ENCODE data around the gene DPP7. TPM values are rescaled to one million over a fixed set of nuclear protein-coding genes. Genes with fewer than 3 reads are reported as not detected.

DPP7 gene
- total and polyA plus RNA-seq, 2 of the 8 experiments (the other 6 are each of a cell fraction or from before 2014, with no cell fraction given): 21.2 to 26.8 TPM

GRCh38 chr9:137105814-137106661 is 8.5 kb downstream of the DPP7 start:
- Histone ChIP-seq H3K36me3 (ENCODE audit: control insufficient read depth in 2 of 4, insufficient read depth in 4 of 4, low read length in 3 of 4) (peaks cover 19 to 34% (median 31%) of the 10 kb centered on the region in 4 experiments; a peak in 7 of 8 replicates), H2AK5ac (ENCODE audit: low read depth, low read length) (no peak overlapping the region), H2BK15ac (ENCODE audit: low read length) (no peak overlapping the region), H2BK5ac (ENCODE audit: low read depth, low read length) (no peak overlapping the region; the same call in 1 of the 2 replicates), H3K4ac (replicated peaks; ENCODE audit: insufficient read length, low read depth, low read length) (no peak overlapping the region), H2BK12ac (ENCODE audit: low read depth, low read length) (no peak overlapping the region), H4K5ac (ENCODE audit: insufficient read length, low read depth, low read length) (no peak overlapping the region), H3K4me1 (replicated peaks in 1 of 4; ENCODE audit: control insufficient read depth in 3 of 4, insufficient read depth in 4 of 4, low read length in 3 of 4) (no peaks in the 10 kb centered on the region), H3K14ac (ENCODE audit: insufficient read length) (no peak overlapping the region), H3K23ac (ENCODE audit: insufficient read length) (no peak overlapping the region), H3K79me2 (ENCODE audit: control insufficient read depth in 1 of 2, insufficient read depth in 2 of 2, low read length in 2 of 2) (no peaks in the 10 kb centered on the region), H3K27me3 (replicated peaks in 1 of 4; ENCODE audit: control insufficient read depth in 3 of 4, extremely low read depth in 1 of 4, insufficient read depth in 3 of 4, low read length in 3 of 4) (no peaks in the 10 kb centered on the region), H3K18ac (ENCODE audit: extremely low read depth, low read length) (no peak overlapping the region), H3K4me2 (ENCODE audit: insufficient read depth in 1 of 2, low read depth in 2 of 2, low read length in 2 of 2) (no peak overlapping the region), H2BK120ac (replicated peaks; ENCODE audit: low read depth, low read length) (no peak overlapping the region), H2AFZ (ENCODE audit: low read length) (no peak overlapping the region), H3K79me1 (ENCODE audit: low read depth, low read length) (peaks cover 2% of the 10 kb centered on the region), H3K27ac (ENCODE audit: low read depth, low read length) (no peak overlapping the region), H3K4me3 (ENCODE audit: extremely low read depth in 1 of 4, insufficient read depth in 2 of 4, low read depth in 3 of 4, low read length in 4 of 4) (no peak overlapping the region), H2BK20ac (ENCODE audit: low read length) (no peak overlapping the region), H4K8ac (ENCODE audit: extremely low read depth, insufficient read depth, low read length) (no peak overlapping the region), H3K9me3 (ENCODE audit: insufficient read depth in 2 of 2, low read depth in 1 of 2, low read length in 1 of 2) (peaks cover 20 to 24% of the 10 kb centered on the region in 2 experiments), H4K20me1 (replicated peaks in 1 of 2; ENCODE audit: control insufficient read depth in 1 of 2, insufficient read depth in 2 of 2, low read length in 2 of 2) (peaks cover 0 to 2% of the 10 kb centered on the region in 2 experiments), H3K56ac (replicated peaks; ENCODE audit: insufficient read length, low read depth, low read length) (no peak overlapping the region), H3K23me2 (ENCODE audit: low read depth, low read length) (no peaks in the 10 kb centered on the region), H3K9ac (replicated peaks in 1 of 4; ENCODE audit: extremely low read depth in 1 of 4, low read depth in 3 of 4, low read length in 3 of 4) (no peak overlapping the region), H4K91ac (replicated peaks; ENCODE audit: insufficient read length, low read length) (no peak overlapping the region)
- ChIA-PET CTCF (ENCODE audit: partially characterized antibody) (interaction anchor here (0.5 to 2.7 kb wide), 14 partner anchors 9 to 130 kb away, joined by 3 to 9 read pairs (median 4); partner anchors contain the start of gene RNF208), POLR2A (ENCODE audit: partially characterized antibody) (interaction anchor here (1.1 kb wide), 1 partner anchor 11 kb away, joined by 3 read pairs; no protein-coding TSS in a partner anchor)
- TF ChIP-seq TAF1 (IDR thresholded peaks at IDR 0.05; ENCODE audit: low read depth, low read length) (no peak), CTCF (IDR thresholded peaks at IDR 0.05; ENCODE audit: control extremely low read depth in 1 of 3, insufficient read depth in 1 of 3, low read depth in 1 of 3, low read length in 3 of 3) (no peak), POU5F1 (IDR thresholded peaks at IDR 0.05; ENCODE audit: low read depth, low read length) (no peak), NRF1 (IDR thresholded peaks at IDR 0.05; ENCODE audit: low read depth, low read length) (no peak), SP4 (IDR thresholded peaks at IDR 0.05; ENCODE audit: low read length) (no peak), POLR2A (IDR thresholded peaks at IDR 0.05; ENCODE audit: control extremely low read depth in 1 of 2, low read depth in 2 of 2, low read length in 2 of 2) (no peak), POLR2AphosphoS5 (IDR thresholded peaks at IDR 0.05; ENCODE audit: low read depth, low read length) (no peak), RBBP5 (IDR thresholded peaks at IDR 0.05; ENCODE audit: borderline replicate concordance, low read depth, low read length) (no peak), BACH1 (IDR thresholded peaks at IDR 0.05; ENCODE audit: low read length) (no peak), TAF7 (optimal IDR thresholded peaks at IDR 0.05; ENCODE audit: borderline replicate concordance, low read depth, low read length) (no peak)
- DNase-seq (ENCODE audit: low read depth in 1 of 2, low spot score in 2 of 2) (no peak), FAIRE-seq (no peak)
- 92% methylated on average over 20 of the region's 31 CpGs; no CpG with 5 or more reads in 1 of the 2 experiments for WGBS, 2 experiments (ENCODE audit: extremely low coverage in 1 of 2, insufficient coverage in 1 of 2, insufficient read length in 1 of 2, insufficient replicate concordance in 2 of 2, low coverage in 1 of 2, low lambda C conversion rate in 2 of 2, missing lambda C conversion rate in 1 of 2)
